HUES48 (cell line): ENCODE results near the gene FBXO24.

ENCODE experiments used
- H3K27ac ChIP-seq: one replicate; pipeline ENCODE4 v1.7.0; 2013; ENCODE audit warnings: low read depth, low read length, inconsistent platforms
- H3K27me3 ChIP-seq: 2 replicates; pipeline ENCODE4 v1.6.1; 2013; ENCODE audit warnings: mild to moderate bottlenecking, low read length; ENCODE audit not compliant: control insufficient read depth, insufficient read depth
- H3K36me3 ChIP-seq: 2 replicates; pipeline ENCODE4 v1.6.1; 2013; ENCODE audit warnings: low read length; ENCODE audit not compliant: control insufficient read depth, insufficient read depth
- H3K4me1 ChIP-seq: 2 replicates; pipeline ENCODE4 v1.6.1; 2013; ENCODE audit warnings: mild to moderate bottlenecking, low read length; ENCODE audit not compliant: control insufficient read depth, insufficient read depth
- H3K4me3 ChIP-seq: 2 replicates; pipeline ENCODE4 v1.5.1; 2013; ENCODE audit warnings: mild to moderate bottlenecking, low read depth, low read length
- H3K9ac ChIP-seq: 2 replicates; pipeline ENCODE4 v1.6.1; 2013; ENCODE audit warnings: mild to moderate bottlenecking, low read depth, low read length, moderate library complexity
- H3K9me3 ChIP-seq: 2 replicates; pipeline ENCODE4 v1.6.1; 2013; ENCODE audit warnings: low read length; ENCODE audit not compliant: control insufficient read depth, insufficient read depth

Gene FBXO24

DNA sequence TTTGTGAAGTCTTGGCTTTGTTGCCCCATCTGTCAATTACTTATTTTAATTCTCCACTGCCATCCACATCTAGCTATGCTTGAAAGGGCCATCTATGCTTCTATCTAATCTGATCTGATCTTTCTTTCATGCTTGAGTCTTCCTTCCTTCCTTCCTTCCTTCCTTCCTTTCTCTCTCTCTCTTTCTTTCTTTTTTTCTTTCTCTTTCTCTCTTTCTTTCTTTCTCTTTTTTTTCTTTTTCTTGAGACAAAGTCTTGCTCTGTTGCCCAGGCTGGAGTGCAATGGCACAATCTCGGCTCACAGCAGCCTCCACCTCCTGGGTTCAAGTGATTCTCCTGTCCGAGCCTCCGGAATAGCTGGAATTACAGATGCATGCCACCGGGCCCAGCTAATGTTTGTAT, 43.9 kb downstream of the FBXO24 start:
- Histone ChIP-seq H3K4me3 (no peak overlapping the region), H3K9ac (no peak overlapping the region), H3K4me1 (peaks cover 3% of the 10 kb centered on the region; the same call in 1 of the 2 replicates), H3K27me3 (peaks cover 20% of the 10 kb centered on the region), H3K9me3 (no peaks in the 10 kb centered on the region), H3K27ac (no peak overlapping the region), H3K36me3 (no peaks in the 10 kb centered on the region)

DNA sequence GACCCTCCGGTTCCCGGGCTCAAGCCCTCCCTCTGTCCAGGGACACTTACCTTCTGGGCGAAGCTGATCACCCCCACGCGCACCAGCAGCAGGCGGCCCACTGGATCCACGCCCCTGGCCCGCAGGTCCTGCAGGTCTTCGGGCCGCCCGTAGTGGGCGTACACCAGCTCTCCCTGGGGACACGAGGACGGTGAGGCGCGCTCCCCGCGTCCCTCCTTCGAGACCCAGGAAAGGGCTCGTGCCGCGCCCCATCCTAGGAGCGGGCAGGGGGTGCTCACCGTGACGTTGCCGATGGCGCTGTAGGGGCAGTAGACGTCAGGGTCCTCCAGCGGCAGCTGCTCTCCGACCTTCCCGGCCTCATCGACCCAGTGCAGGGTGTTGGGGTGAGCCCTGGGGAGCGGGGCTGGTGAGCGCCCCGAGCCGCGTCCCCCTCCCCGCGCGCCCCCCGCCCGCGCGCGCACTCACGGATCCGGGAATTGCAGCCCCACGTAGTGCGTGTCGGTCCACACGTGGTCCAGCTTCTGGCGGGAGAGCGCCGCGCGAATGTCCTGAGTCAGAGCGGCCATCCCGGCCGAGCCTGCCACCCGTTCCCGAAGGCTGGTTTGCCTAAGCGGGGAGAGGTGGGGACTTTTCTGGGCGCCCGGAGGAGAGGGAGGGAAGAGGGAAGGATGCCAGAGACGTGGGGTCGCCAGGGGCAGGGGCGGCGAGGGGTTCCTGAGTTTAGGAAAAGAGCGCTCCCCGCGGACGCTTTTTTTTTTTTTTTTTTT, 47.0 kb downstream of the FBXO24 start:
- Histone ChIP-seq H3K9me3 (no peaks in the 10 kb centered on the region), H3K9ac (0 out of 2 replicates have a peak overlapping the region, but pooled peaks have one; percentile 33), H3K36me3 (no peaks in the 10 kb centered on the region), H3K27me3 (peaks cover 15% of the 10 kb centered on the region), H3K27ac (no peak overlapping the region), H3K4me3 (peak overlapping the region; percentile 73), H3K4me1 (no peaks in the 10 kb centered on the region)

DNA sequence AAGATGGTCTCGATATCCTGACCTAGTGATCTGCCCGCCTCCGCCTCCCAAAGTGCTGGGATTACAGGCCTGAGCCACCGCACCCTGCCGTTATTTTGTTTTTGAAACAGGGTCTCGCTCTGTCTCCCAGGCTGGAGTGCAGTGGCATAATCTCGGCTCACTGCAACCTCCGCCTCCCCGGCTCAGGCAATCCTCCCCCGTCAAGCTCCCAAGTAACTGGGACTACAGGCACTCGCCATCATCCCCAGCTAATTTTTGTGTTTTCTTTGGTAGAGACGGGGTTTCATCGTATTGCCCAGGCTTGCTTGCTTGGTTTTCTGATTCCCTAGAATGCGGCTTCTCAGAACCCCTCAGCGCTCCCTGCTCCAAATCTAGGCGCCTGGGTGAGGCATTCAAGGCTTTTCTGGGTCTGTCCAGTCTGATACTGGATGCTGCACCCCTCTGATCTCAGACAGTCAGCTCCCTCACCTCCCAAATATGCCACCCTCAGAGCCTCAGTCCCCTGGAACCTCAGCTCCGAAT, 53.9 kb downstream of the FBXO24 start:
- Histone ChIP-seq H3K27ac (no peak overlapping the region), H3K9ac (no peak overlapping the region), H3K4me1 (no peaks in the 10 kb centered on the region), H3K9me3 (no peaks in the 10 kb centered on the region), H3K27me3 (no peaks in the 10 kb centered on the region), H3K4me3 (no peak overlapping the region), H3K36me3 (no peaks in the 10 kb centered on the region)

DNA sequence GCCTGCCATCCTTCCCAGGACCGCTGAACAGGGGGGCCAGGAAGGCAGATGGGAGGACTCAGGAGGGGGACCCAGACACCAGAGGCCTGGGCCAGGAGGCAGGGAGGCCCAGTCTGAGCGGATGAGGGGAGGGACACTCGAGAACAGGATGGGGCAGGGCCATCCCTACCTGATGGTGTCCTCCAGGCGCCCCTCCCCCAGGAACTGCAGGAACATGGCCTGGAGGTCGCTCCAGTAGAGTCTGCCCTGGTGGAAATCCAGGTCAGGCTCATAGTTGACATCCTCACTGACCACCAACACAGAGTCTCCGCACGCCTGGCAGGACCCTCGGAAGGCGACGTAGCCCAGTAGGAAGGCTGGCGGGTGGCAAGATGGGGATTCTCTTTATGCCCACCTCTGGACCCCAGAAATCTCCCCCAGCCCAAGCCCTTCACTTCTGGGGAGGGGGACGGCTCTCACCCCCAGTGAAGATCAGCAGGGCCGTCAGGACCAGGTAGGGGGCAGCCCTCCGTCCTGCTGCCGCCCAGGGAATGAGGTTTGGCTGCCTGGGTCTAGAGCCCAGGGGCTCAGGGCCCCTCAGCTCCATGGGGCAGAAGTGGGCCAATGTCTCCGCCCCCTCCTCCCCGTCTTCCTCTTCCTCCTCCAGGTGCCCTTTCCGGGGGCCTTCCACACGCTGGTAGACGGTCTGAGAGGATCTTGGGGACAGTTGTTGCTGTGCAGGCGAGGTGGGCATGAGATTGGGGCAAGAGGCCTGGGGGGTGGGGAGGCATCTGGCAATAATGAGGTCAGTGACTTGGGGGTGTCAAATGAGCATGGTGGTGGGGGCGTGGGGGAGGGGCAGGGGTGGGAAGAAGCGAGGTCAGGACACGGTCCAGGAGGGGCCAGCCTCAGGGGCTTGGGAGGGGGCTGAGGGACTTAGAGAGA, 54.7 kb downstream of the FBXO24 start:
- Histone ChIP-seq H3K27me3 (no peaks in the 10 kb centered on the region), H3K9ac (no peak overlapping the region), H3K36me3 (no peaks in the 10 kb centered on the region), H3K4me1 (no peaks in the 10 kb centered on the region), H3K27ac (no peak overlapping the region), H3K9me3 (no peaks in the 10 kb centered on the region), H3K4me3 (no peak overlapping the region)

DNA sequence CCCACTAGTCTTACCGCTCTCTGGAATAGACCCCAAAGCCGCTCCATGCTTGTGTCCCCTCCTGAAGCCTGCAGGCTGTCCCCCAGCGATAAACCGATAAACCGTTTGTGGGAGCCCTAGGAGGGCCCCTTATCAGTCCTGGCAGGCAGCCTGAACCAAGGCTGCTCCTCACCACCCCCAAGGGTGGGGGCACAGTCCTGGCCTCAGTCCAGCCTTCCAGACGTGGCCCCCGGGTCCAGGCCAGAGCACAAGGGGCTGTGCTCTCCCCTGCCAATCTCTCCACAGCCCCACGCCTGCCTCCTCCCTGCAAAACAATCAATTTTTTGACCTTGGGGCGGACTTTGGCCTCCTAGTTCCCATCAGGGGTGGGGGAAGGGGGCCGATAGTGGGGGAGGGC, 55.3 kb downstream of the FBXO24 start, which contains the start of gene TFR2:
TFR2 (minus strand) TSS at position 90 of the 397 bp plus-strand sequence; CDS start at position 47, 43 bp downstream.
- H3K4me1 ChIP-seq, result no peaks in the 10 kb centered on the region
- no peak within 1 kb of the TSS for H3K9ac ChIP-seq
- H3K9me3 ChIP-seq, result no peaks in the 10 kb centered on the region
- H3K4me3 ChIP-seq, result no peak within 1 kb of the TSS
- H3K27ac ChIP-seq, result no peak within 1 kb of the TSS
- no peaks in the 10 kb centered on the region for H3K27me3 ChIP-seq
- H3K36me3 ChIP-seq, result no peaks in the 10 kb centered on the region

DNA sequence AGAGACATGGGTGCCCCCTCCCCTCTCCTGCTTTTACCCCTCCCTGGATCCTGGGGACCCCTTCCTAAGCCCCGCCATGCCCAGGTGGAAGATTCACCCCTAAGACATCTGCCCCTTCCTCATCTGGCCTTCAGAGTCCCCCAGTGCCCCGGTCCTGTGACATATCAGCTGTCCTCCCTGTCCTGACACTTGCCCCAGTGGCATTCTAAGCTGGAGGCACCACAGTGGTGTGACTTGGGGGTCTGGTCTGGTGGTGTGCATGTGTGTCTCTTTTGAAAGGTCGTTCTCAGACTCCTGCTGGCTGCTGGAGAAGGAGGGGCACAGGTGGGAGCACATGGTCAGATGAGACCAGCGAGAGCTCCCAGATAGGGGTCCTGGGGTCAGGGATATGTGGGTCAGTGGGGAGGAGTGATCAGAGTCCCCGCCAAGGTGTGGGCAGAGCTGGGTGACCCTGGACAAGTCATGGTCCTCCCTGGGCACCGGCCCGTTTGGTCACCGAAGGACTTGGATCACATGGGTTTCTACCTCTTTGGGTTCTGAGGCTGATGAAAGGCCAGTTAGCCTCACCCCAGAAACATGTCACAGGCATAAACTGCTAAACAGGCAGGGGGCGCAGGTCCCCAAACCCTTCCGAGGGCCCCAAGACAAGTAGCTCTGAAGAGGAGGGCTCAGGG, 55.9 kb downstream of the FBXO24 start:
- no peaks in the 10 kb centered on the region for H3K36me3 ChIP-seq
- no peak overlapping the region for H3K9ac ChIP-seq
- no peak overlapping the region for H3K4me3 ChIP-seq
- no peaks in the 10 kb centered on the region for H3K27me3 ChIP-seq
- H3K9me3 ChIP-seq, result no peaks in the 10 kb centered on the region
- no peak overlapping the region for H3K27ac ChIP-seq
- H3K4me1 ChIP-seq, result no peaks in the 10 kb centered on the region

DNA sequence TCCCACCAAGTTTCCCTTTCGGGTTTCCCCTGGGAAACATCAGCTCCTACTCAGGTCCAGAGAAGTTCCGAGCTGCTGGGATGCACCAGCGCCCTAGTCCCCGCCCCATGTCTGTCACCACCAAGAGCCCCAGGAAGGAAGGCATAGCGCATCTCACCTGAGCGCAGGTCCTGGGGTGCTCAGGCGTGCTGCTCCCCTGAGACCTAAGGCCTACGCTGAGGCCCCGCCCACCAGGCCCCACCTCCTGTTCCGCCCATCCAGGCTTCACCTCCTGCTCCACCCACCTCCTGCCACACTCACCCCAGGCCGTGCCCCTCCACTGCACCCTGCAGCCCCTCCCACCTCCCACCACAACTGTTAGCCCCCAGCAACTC, 56.4 kb downstream of the FBXO24 start:
- no peak overlapping the region for H3K9ac ChIP-seq
- peaks cover 3% of the 10 kb centered on the region for H3K4me1 ChIP-seq
- H3K36me3 ChIP-seq, result no peaks in the 10 kb centered on the region
- H3K9me3 ChIP-seq, result no peaks in the 10 kb centered on the region
- no peak overlapping the region for H3K4me3 ChIP-seq
- H3K27ac ChIP-seq, result no peak overlapping the region
- no peaks in the 10 kb centered on the region for H3K27me3 ChIP-seq

DNA sequence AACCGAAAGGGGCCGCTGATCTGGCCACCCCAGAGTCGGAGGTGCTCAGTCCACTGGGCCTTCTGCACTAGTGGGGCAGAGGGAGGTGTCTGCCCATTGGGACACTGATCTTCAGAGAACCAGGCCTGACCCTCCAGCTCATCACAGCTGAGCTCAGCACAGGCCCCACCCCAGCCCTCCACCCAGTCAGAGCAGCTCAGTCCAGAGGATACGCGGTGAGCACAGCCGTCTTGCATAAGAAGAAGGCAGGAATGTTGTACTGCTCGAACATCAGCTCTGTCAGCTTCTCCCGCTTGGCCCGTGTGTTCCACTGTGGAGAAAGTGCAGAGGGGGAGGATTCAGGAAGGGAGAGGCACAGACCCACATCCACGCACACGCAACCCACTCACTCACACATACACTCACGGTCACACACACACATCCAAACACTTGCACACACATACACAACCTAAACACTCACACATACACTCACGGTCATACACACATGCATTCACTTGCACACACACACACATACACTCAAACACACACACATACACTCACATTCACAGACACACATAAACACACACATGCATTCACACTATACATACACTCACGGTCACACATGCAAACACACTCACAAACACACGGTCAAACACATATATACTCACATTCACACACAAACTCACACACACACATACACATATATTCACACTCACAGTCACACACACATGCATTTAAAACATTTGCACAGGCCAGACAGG, 63.9 kb downstream of the FBXO24 start:
- Histone ChIP-seq H3K4me3 (no peak overlapping the region), H3K9ac (no peak overlapping the region), H3K9me3 (no peaks in the 10 kb centered on the region), H3K27me3 (peaks cover 7% of the 10 kb centered on the region), H3K4me1 (peaks cover 6% of the 10 kb centered on the region), H3K36me3 (no peaks in the 10 kb centered on the region), H3K27ac (no peak overlapping the region)
